ENCODE results near the gene TST.

Gene TST

GRCh38 chr22:36979016-36979910 is 40.0 kb downstream of the TST start:
- no peak for FAIRE-seq

- peak; percentile 95 for FAIRE-seq
Measured at GRCh38 chr22:36977947-36978660, 41.1 kb downstream of the TST start.

GRCh38 chr22:36977401-36977861 is 41.8 kb downstream of the TST start:
- no peak for FAIRE-seq

DNA sequence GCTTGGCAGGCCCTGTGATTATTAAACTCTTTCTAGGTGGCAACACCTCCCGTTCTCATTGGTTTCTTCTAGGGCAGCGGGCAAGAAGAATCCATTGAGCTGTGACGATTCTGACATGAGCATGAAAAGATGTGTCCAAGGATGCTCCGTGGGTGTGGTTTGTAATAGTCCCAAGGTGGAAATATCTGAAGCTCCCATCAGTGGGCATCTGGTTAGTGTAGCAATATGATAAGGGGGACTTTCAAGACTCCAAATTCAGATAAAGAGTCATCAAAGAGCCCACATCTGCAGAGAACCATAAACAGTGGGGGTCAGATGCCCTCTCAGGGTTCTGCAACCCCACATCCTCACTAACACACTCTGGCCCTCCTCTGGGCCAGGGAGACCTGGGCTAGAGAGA is 42.6 kb downstream of the TST start:
- FAIRE-seq: no peak

DNA sequence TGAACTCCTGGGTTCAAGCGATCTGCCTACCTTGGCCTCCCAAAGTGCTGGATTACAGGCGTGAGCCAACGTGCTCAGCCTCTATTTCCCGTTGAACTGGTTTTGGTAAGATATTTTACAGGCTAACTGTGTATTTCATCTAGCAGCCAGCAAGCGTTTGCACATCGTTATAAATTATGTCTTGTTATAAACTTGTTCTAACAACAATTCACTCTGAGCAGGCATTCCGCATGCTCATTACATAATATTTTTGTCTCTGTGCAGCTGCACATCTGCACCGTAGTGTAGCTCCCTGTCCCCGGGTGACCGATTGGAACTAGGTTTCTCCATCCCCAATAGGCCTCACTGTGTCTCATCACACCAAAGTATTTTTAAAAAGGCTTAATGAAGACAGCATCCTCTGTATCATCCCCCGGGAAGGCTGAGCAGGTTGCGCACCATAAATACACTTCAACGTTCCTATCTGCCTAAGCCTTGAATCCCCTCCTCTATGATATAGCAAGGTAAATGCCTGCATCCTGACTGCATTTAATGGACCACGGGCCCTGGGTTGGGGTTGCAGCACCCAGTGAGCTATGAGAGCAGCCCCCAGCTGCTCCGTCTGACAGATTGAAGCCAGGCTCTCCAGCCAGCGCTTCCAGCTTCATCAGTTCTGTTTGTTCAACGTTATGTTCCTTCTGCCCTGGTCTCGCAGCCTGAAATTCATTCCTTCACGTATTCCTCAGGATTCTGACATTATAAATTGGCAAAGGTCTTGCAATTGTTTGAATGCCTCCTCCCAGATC is 47.7 kb downstream of the TST start:
- no peak for FAIRE-seq

DNA sequence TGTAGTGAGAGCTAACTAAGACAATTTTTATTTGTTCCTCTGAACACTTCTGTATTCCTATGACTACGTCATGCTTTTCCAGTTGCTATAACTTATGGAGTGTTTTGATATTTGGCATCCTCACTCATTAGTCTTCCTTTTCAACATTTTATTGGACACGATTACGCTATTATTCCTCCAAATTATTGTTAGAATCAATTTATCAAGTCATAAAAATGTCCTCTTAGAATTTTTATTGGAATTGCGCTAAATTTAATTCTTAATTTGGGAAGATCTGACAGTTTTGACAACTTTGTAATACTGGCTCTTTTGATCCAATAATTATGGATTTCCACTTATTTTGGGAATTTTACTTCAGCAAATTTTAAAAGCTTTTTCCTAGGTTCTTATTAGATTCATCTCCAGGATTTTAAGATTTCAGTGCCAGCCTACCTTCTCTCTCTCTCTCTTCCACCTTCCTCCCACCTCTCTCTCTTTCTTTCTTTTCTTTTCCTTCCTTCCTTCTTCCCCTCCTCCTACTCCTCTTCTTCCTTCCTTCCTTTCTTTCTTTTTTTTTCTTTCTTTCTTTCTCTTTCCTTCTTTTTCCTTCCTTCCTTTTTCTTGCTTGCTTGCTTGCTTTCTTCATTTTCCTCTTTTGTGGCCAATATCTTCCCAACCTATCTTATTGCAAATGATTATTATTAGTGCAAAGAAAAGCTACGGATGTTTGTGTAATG is 50.8 kb downstream of the TST start:
- no peak for FAIRE-seq

DNA sequence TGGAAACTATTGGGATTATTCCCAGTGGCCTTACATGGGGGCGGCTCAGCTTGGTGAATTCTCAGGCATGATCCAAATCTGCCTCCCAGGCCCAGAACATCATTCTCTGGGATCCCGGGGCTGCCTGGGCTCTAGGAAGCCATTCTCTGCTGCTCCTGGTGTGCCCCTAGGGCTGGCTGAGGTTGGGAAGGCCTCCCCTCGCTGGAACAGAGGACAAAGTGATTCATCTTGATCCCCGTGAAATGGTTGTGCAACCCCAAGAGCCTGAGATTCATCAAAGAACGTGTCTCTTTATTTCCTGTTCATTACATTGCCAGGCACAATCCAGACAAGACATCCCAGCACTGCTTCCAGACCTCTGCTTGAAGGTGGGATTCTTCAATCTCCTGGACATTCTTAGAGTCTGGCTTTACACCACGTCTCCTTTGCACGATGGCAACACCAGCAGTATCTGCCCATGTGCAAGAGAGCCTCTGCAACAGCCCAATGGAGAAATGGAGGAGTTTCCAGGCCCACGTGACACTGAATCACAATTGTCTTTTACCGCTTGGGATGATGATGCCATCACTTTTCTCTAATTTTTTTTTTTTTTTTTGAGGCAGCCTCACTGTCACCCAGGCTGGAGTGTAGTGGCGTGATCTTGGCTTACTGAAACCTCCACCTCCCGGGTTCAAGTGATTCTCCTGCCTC is 52.3 kb downstream of the TST start:
- no peak for FAIRE-seq

DNA sequence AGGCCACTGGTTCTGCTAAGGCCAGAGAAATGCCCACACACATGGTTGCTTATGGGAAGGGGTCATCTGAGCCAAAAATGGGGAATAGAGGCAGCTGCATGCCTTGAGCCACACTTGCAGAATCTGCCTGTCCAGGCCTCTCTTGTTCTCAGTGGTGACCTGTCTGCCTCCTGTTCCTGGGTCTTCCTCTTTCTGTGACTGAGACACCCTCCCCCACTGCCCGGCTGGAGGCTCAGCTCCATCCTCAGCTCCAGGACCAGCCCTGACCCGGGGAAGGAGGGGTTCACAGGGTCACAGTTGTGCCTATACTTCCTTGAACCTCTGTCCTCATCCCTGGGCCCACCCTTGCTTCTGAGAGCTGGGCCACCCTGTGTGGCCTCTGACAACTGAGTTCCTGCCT is 53.6 kb downstream of the TST start:
- FAIRE-seq: no peak

GRCh38 chr22:36964106-36964505 is 55.1 kb downstream of the TST start:
- FAIRE-seq: no peak

DNA sequence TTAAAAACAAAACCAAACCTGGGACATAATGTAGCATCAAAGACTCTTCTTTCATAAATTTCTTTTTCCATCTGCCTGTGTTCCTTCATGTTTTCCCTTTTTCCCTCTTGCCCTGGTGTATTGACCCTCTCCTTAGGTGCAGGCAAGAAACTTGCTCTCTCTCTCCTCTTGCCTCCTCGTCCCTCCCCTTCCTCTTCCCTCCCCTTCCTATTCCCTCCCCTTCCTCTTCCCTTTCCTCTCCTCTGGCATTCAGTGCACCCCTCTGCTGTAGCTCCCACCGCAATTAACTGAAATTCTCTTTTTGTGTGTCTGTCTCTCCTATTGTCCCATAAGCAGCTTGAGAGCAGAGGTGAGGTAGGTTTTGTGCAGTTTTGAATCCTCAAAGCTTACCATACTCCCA is 55.9 kb downstream of the TST start:
- FAIRE-seq: no peak

DNA sequence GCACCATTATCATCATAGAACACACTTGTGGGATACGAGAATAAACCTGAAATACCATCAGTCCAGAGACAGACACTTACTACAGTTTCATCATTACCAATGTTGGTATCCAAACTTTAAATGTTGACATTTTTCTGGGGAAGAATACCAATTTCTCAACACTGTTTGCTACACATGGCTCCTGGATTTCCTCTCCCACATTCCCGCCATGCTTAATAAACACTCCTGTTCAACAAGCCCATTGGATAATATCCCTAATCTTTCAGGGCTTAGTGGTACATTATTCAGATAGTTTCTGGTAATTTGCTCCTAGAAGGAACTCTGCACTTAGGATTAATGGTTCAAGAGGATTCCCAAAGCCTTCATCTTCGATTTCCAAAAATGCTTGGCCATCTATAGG is 57.6 kb downstream of the TST start:
- no peak for FAIRE-seq

Measured in A204.1 (cell line).